GM19025 (cell line): Measurements from ENCODE around the gene PDZD4.
"Not testable (repeated sequence)": the region's sequence is repeated elsewhere in the genome, so short reads cannot be mapped to it uniquely, and the experiment has no call there.

ENCODE experiments used
- ATAC-seq: cut with Tn5 transposase; IDR thresholded peaks from one replicate; pipeline ENCODE4 v1.9.1; 2021; ENCODE audit warnings: mild to moderate bottlenecking, low read depth, moderate library complexity; ENCODE audit not compliant: unreplicated experiment

The PDZD4 gene

DNA sequence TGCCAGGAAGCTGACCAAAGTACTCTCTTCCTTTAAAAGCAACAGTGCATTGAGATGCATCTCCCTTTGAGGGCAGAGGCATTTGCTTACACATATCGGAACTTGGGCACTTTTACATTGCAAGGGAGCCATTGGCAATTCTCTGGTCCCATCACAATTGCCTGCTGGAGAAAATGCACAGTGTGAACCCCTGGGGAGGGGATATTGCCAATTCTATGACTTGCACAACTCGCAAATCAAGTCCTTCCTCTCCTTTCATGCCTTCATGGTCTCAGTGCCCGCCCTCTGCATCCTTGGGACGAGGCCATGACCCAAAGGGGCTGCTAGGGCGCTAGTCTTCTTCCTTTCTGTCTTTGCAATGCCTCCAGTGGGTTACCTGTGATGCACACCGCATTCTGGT, 14.9 kb upstream of the PDZD4 start:
- ATAC-seq = no peak

DNA sequence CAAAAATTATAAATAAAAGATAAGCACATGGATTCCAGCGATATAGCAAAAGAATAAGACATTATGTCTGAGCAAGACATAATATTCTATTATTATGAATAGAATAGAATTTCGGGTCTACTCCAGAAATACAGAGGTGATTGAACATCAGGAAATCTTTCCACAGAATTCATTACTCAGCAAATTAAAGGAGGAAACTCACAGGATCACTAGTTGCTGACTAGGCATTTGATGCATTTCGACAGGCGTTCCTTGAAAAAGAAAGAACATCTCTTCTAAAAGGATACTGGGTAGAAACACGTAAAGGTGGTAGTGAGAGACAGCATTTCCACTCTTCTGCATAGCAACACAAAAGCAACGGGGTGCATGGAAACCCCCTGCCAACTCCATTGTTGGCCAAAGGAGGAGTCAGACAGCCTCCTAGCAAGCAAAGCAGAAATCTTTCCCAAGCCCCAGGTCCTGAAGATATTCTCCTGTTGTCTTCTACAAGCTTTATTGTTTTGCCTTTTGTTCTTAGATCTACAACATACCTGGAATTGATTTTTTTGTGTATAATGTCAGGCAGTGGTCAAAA, 14.3 kb upstream of the PDZD4 start:
- no peak for ATAC-seq

DNA sequence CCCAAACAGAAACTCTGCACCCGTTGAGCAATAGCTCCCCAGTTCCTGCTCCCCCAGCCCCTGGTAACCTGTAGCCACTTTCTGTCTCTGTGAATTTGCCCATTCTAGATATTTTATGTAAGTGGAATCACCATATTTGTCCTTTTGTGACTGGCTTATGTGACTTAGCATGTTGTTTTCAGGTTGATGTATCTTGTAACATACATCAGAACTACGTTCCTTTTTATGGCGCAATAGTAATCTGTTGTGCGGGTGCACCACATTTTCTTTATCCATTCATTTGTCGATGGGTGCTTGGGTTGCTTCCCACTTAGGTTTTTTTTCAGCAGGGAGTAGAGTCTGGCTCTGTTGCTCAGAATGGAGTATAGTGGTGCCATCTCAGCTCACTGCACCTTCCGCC, 6.6 kb upstream of the PDZD4 start:
- ATAC-seq = no peak

DNA sequence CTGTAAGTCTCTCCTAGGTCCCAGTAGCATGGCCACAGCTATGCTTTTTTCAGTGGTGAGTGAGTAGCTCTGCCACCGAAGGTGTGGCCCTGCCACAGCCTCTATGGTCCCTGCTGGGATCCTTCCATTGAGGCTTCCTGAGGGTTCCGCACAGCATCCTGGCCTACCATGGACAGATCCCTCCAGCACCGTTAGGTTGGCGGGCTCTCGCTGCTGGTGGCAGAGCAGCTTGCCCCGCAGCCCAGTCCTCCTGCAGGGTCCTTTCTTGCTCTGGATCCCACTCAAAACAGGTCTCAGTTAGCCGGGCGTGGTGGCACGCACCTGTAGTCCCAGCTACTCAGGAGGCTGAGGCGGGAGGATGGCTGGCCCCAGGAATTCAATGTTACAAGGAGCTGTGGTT, 2.4 kb upstream of the PDZD4 start:
- ATAC-seq = no peak

DNA sequence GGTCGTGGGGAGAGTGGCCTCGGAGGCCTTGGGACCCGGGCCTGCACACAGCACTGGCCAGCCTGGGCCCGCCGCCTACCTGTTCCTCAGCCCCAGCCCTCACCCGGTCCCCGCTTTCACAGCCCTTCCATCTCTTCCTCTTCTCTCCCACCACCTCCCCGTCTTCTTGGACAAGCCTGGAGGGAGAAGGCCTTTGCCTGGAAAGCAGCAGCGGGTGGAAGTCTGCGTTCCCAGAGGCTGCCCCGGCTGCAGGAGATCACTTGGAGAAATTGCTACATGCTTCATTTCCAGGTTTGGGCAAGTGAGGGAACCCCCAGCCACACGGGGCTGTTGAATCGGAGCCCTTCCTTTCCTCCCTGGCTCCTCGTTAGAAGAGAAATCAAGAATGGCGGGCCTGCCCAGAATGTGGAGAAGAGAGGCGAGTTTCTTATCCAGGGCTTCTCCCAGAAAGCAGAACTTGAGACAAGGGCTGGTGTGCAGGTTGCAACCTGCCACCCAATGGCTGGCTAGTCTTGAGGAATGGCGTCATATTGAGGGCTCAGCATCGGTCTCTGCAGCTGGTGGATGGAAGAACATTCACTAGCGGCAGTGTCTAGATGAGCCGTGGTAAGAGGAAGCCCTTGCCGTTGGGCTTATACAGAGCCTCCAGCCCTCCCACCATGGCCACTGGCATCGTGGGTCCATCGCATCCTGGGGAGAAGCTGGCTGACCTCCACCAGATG, 1.2 kb upstream of the PDZD4 start:
- ATAC-seq = no peak

DNA sequence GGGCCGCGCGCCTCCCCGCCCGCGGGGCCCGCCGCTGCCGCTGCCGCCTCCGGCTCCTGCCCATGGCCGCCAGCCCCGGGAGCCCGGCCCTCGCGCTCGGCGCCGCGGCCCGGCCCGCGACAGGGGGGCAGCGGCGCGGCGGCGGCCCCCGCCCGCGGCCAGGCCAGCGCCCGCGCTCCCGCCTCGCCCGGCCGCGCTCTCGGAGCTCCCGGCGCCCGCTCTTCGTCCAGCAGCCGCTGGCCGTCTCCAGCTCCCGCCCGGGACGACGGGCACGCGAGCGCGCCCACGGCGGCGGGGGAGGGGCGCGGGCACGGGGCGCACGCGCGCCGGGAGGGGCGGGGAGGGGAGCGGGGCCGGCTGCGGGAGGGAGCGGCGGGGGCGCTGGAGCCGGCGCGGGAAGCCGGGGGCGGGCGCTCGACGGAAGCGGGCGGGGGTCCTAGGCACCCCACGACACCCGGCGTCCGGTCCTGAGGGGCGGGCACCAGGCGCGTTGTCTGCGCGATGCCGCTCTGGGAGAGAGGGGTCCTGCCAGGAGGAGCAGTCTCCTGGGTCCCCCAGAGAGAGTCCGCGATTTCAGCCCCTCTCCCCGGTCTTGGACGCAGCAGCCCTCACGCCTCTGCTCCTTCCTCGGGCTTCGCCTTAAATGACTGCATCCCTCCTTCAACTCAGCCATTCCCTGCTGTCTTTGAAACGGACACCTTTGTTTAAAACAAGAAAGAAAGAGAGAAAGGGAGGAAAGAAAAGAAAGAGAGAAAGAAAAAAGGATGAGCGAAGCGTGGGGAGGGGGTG, 490 bp upstream of the PDZD4 start:
- ATAC-seq = no peak

DNA sequence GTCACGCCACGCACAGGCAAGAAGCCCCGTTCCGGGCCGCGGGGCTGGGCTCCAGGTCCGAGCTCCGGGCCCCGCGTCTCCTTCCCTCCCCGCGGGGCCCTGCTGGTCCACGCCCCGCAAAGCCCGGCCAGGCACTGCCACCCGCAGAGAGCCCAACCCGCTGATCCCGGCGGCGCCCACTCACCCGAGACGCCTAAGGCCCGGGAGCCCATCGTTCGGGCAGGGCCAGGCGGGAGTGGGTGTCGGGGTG, 870 bp downstream of the PDZD4 start:
- ATAC-seq = no peak

DNA sequence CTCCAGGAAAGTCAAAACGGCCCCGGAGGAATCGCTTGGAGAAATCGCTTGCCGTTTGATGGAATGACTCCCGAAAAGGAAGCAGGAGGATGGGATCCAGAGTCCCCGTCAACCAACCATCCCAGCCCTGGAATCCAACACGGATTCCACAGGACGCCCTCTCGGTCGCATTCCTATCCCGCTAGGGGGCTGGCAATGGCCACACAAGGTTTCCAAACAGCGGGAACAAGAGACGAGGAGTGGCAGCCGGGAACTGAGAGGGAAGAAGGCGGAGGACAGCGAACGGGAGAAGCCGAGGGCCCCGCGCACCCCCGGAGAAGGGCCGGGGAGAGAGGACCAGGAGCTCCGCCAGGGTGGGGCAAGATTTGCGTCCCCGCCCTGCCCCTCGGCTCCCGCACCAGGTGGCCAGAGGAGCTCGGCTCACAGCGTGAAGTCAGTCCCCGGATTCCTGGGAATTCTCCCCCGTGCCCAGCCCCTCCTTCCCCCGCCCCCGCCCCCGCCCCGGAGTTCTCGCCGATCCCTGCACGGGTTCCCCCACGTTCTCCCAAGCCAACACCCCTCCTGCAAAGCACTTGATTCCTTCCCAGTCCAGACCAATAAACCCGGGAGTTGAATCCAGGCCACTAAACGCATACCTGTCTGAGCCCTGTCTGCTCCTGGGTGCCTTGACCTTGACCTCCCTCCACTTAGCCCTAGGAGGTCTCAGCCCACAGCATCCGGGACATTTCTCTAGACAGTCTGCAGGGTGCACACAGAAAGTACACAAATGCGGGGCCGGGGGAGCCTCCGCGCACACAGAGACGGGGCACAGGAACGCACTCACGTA, 1.4 kb downstream of the PDZD4 start:
- no peak for ATAC-seq

DNA sequence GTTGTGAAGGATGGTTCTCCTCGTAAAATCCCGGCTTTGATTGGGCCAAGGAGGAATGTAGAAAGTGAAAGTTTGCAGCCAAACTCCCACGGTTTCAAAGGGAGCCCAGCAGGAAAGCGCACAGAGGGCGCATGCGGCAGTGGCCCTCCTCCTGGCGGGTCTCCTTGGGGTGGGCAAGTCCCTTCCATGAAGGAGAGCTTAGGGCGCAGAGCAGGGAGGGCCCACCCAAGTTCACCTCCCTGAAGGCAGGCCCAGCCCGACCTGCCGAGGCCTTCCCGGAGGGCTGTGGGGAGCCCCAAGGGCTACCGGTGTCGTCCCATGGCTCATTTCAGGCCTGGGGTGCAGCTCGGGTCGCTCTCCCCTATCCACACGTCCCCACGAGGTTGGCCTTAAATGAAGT, 2.0 kb downstream of the PDZD4 start:
- no peak for ATAC-seq

DNA sequence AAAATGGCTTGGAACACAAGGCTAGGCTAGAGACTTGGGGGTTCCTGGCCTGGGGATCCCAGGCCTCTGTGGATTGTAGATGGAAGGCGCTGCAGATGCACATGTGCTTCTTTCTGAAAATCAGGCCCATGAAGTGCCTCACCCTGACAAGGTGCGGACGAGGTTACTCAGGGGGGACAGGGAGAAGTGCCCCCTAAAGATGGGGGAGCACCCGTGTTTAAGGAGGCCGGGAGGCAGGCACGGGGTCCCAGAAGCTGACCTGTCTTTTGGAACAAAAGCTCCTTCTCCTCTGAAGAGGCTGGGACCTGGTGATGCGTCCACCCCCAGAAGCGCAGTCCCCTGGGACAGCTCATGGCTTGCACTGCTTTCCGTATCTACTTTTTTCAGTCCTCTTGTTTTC, 2.4 kb downstream of the PDZD4 start:
- no peak for ATAC-seq

DNA sequence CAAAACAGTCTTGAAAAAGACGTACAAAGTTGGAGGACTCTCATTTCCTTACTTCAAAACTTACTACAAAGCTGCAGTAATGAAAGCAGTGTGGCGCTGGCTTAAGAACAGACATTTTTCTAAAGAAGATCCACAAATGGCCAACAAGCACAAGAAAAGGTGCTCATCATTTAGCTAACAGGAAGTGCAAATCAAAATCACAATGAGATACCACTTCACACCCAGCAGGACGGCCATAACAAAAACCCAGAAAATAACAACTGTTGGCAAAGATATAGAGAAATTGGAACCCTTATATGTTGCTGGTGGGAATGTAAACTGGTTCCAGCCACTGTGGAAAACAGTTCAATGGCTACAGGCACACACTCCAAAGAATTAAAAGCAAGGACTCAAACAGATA, 3.3 kb downstream of the PDZD4 start:
- ATAC-seq = no peak

DNA sequence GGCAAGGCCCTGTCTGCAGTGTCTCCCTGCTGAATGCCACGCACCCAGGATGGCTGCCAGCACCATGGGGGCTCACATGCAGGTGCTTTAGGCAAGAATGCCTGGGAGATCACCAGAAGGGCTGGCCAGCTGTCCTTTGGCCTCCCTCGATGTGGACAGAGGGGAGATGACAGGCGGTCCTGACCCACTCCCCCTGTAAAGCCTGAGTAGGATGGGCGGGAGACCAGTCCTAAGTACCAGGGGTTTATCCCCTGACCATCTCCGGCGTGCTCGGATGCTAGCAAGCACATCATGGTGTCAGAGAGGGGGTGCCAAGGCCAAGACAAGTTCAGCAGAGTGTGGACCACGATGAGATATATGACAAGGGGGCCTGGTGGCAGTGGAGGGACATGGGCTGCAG, 5.3 kb downstream of the PDZD4 start:
- ATAC-seq = no peak

DNA sequence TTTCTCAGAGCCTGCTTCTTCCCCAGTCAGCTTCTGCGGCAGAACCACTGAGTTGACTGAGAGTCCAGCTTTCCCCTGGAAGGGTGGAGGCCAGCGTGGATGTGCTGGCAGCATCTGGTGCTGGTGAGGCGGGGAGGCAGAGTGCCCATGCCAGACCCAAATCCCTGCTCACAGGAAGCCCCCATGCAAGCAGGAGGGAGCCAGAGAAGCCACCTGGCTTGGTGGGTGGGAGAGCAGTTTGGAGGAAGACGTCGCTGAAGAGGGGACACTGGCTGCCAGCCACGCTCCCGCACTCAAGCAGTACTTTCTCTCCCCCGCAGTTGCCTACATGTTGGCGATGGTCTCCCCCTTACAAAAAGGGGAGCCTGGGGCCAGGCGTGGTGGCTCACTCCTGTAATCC, 6.0 kb downstream of the PDZD4 start:
- ATAC-seq = no peak

DNA sequence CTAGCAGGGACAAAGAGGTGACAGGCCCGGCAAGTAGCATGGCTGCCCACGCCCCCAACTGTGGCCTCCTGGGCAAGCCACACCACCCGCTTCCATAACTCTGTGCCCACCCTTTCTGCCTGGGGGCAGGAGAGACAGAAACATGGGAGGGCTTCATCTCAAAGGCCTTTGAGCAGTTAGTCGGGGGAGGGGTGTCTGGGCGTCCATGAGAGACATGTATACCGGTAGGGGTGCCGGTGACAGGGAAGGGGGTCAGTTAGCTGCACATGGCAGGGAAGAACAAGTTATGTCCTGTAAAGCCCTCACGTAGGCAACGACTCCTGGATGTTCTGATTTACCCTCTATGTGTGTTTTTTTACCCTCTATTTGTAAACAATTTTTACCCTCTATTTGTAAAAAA, 9.3 kb downstream of the PDZD4 start:
- no peak for ATAC-seq

DNA sequence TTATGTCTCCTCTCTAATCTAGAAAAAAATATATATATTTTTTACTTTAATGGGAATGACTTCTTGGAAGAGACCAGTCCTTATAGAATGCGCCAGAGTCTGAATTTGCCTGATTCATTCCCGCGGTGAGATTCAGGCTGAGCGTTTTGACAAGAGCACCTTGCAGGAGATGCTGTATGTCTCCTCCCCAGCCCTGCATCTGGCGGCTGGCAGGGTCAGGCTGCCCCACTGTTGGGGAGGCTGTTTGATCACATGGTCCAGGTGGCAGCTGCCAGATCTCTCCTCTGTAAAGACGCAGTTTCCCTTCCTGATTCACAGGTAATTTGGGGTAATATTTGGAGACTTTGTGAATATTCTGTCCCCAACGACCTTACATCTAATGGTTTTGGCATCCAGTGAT, 9.7 kb downstream of the PDZD4 start:
- ATAC-seq = no peak

DNA sequence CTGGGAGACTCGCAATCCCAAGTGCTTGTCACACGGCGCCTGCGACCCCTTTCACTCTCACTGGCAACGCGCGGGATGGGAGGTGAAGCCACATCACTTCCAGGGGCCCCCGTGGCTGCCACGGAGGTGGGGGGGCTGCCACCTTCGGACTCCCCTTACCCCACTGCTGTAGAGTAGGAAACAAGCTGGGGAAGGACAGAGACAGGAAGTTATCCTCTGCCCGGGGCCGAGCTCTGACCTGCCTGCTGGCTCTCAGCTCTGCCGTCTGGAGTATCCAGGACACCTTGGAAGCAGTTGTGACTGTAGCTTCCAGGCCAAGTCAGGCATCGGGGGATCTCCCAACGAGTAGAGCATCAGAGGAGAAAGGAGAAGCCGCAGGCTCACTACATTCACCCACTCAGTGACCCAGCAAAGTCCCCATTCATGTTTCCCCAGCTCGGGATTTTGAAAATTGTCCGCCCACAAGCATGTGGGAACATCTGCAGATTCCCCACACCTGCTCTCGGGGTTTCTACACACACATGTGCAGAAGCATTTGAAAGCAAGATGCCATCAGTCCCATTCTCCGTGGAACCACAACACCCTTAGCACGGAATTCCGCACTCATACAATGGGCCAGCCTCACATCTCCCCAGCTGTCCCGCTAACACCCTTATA, 10.8 kb downstream of the PDZD4 start:
- no peak for ATAC-seq

DNA sequence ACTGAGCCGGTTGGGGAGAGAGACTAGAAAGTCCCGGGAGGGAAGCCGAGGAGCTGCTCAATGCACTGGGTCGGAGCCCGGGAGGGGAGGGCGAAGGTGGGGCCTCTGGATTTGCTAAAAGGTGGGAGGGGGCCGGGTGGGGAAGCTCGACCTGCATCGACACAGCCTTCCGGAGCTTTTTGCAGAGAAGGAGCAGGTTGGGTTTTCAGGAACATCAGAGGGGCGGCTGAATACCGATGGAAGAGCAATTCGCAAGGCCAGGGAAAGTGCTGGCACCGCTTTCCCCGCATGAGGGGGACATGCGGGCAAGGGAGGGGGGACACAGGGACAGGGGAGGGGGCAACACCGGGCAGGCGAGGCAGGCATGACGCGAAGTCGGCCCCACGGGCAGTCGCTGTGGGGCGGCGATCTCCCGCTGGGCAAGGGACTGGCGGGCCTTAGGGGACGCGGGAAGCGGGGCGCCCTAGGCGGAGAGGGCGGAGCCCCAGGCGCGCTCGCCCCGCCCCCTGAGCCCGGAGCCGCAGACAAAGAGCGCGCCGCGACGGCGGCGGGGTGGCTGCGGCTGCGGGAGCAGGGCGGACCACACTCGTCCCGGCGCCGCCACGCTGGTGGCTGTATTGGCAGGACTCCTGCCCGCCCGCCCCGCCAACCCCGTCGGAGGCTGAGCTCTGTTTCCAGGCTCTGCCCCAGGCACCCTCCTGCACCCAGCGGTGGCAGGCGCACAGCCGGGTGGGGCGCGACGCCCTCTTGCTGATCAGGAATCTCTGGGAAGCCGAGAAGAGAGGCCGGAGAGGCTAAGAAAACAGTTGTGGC, 11.6 kb downstream of the PDZD4 start:
- no peak for ATAC-seq

DNA sequence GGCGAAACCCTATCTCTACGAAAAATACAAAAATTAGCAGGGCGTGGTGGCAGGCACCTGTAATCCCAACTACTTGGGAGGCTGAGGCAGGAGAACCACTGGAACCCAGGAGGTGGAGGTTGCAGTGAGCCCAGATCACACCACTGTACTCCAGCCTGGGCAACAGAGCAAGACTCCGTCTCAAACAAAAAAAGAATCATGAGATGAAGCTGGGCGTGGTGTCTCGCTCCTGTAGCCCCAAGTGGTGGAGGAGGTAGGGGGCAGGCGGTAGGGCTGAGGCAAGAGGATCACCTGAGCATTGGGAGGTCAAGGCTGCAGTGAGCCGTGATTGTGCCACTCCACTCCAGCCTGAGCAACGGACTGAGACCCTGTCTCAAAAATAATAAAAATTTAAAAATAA, 12.3 kb downstream of the PDZD4 start:
- ATAC-seq = not testable (repeated sequence)

DNA sequence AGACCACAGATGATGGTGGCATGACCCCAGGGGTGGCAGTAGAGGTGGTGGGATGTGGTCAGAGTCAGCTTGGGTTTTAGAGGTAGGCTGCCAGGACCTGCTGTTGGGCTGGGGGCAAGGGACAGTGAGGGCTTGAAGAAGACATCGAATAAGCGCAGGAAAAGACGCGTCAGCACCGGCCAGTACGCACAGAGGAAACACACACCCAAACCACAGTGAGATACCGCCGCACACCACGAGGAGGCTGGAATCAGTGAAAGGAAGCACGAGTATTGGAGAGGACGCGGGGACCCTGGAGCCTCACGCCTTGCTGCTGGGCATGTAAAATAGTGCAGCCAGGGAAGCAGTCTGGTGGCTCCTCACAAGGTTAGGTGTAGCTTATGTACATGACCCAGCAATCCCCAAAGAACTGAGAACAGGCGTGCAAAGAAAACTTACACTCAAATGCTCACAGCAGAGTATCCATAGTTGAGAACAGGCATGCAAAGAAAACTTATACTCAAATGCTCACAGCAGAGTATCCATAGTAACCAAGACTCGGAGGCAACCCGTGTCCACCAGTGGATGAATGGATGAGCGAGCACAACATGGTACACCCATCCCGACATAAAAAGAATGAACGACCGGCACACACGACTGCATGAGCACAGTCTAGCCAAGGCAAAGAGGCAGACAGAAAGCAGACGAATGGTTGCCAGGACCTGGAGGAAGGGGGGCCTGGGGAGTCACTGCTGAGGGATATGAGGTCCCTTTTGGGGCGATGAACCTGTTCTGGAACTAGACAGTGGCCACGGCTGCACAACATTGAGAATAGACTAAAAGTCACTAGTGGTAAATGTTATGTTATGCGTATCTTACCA, 13.3 kb downstream of the PDZD4 start:
- ATAC-seq = no peak
